Ishikawa (cell line): Measurements from ENCODE around the gene SRRM2.

Experiments
- CEBPB ChIP-seq: IDR thresholded peaks from 2 replicates; pipeline ENCODE4 v1.6.1; 2012
- CREB1 ChIP-seq: IDR thresholded peaks from 2 replicates; pipeline ENCODE4 v1.6.1; 2012; ENCODE audit warnings: low read depth
- EGR1 ChIP-seq: IDR thresholded peaks from 2 replicates; pipeline ENCODE4 v1.6.1; 2012
- EP300 ChIP-seq: IDR thresholded peaks from 2 replicates; pipeline ENCODE4 v1.6.1; 2012; ENCODE audit warnings: borderline replicate concordance
- FOXM1 ChIP-seq: IDR thresholded peaks from 2 replicates; pipeline ENCODE4 v1.6.1; 2012; ENCODE audit warnings: low read depth, borderline replicate concordance
- NFIC ChIP-seq: IDR thresholded peaks from 2 replicates; pipeline ENCODE4 v1.6.1; 2012
- RAD21 ChIP-seq: IDR thresholded peaks from 2 replicates; pipeline ENCODE4 v1.6.1; 2012; ENCODE audit warnings: low read depth
- TAF1 ChIP-seq: IDR thresholded peaks from 2 replicates; pipeline ENCODE4 v1.6.1; 2012; ENCODE audit warnings: low read depth, mild to moderate bottlenecking
- TCF12 ChIP-seq: IDR thresholded peaks from 2 replicates; pipeline ENCODE4 v1.6.1; 2012; ENCODE audit warnings: low read depth
- YY1 ChIP-seq: IDR thresholded peaks from 2 replicates; pipeline ENCODE4 v1.6.1; 2012; ENCODE audit warnings: low read depth
- ZBTB7A ChIP-seq: IDR thresholded peaks from 2 replicates; pipeline ENCODE4 v1.6.1; 2012; ENCODE audit warnings: low read depth
- TF ChIP-seq, protein P1 (sequence below): IDR thresholded peaks from 2 replicates; pipeline ENCODE4 v1.6.1; 2012; ENCODE audit warnings: low read depth, mild to moderate bottlenecking
- TF ChIP-seq, protein P2 (sequence below): IDR thresholded peaks from 2 replicates; pipeline ENCODE4 v1.6.1; 2012
- TF ChIP-seq, protein P3 (sequence below): IDR thresholded peaks from 2 replicates; pipeline ENCODE4 v1.6.1; 2012

DNA sequence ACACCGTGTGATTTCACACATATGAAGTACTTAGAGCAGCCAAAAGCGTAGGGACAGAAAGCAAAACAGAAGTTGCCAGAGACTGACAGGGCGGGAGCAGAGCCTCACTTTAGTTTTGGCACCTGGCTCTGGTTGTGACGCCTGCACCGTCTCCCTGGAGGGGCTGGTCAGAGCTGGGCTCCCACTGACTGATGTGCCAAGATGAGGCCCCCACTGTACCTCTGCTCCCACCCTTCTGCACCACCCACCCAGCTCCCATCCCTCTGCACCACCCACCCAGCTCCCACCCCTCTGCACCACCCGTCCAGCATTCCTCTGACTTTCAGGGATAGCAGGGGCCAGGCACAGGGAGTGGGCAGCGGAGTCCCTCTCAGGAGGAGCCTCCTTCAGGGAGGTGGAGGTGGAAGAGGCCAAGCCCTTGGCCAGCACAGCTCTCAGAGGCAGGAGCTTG lies 61.4 kb downstream of the SRRM2 start:
- TF ChIP-seq RAD21 (no peak), EP300 (no peak), FOXM1 (no peak), TAF1 (no peak), CREB1 (no peak), TCF12 (no peak), NFIC (no peak), EGR1 (no peak), CEBPB (no peak), YY1 (no peak), ZBTB7A (no peak)
- TF ChIP-seq, protein P1, sequence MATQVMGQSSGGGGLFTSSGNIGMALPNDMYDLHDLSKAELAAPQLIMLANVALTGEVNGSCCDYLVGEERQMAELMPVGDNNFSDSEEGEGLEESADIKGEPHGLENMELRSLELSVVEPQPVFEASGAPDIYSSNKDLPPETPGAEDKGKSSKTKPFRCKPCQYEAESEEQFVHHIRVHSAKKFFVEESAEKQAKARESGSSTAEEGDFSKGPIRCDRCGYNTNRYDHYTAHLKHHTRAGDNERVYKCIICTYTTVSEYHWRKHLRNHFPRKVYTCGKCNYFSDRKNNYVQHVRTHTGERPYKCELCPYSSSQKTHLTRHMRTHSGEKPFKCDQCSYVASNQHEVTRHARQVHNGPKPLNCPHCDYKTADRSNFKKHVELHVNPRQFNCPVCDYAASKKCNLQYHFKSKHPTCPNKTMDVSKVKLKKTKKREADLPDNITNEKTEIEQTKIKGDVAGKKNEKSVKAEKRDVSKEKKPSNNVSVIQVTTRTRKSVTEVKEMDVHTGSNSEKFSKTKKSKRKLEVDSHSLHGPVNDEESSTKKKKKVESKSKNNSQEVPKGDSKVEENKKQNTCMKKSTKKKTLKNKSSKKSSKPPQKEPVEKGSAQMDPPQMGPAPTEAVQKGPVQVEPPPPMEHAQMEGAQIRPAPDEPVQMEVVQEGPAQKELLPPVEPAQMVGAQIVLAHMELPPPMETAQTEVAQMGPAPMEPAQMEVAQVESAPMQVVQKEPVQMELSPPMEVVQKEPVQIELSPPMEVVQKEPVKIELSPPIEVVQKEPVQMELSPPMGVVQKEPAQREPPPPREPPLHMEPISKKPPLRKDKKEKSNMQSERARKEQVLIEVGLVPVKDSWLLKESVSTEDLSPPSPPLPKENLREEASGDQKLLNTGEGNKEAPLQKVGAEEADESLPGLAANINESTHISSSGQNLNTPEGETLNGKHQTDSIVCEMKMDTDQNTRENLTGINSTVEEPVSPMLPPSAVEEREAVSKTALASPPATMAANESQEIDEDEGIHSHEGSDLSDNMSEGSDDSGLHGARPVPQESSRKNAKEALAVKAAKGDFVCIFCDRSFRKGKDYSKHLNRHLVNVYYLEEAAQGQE: no peak
- TF ChIP-seq, protein P2, sequence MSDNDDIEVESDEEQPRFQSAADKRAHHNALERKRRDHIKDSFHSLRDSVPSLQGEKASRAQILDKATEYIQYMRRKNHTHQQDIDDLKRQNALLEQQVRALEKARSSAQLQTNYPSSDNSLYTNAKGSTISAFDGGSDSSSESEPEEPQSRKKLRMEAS: no peak
- TF ChIP-seq, protein P3, sequence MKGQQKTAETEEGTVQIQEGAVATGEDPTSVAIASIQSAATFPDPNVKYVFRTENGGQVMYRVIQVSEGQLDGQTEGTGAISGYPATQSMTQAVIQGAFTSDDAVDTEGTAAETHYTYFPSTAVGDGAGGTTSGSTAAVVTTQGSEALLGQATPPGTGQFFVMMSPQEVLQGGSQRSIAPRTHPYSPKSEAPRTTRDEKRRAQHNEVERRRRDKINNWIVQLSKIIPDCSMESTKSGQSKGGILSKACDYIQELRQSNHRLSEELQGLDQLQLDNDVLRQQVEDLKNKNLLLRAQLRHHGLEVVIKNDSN: no peak
